Adrenal gland (tissue), 5 donors: Measurements from ENCODE around the gene ME1.

Experiments
- POLR2A ChIP-seq, 2 donors: fragments of 450-650 bp; IDR thresholded peaks; one replicate each; pipeline ENCODE4 v1.6.1; 2017; ENCODE audit warnings: antibody characterized with exemption in 2 of 2, mild to moderate bottlenecking in 2 of 2, moderate library complexity in 1 of 2
- TF ChIP-seq, protein P1 (sequence below), 6 experiments: fragments of 450-650 bp in 4 of 6; fragments of 200-600 bp in 2 of 6; sonication (generic) in 1 of 6; IDR thresholded peaks; 1 replicate in 5 of 6; 2 replicates in 1 of 6; pipeline versions ENCODE4 v1.5.1 to v1.8.0; 2016 to 2021; ENCODE audit warnings: antibody characterized with exemption in 6 of 6, mild to moderate bottlenecking in 2 of 6, moderate library complexity in 1 of 6
- donor health status: DM: no; HTN: no; CAD: no.

DNA sequence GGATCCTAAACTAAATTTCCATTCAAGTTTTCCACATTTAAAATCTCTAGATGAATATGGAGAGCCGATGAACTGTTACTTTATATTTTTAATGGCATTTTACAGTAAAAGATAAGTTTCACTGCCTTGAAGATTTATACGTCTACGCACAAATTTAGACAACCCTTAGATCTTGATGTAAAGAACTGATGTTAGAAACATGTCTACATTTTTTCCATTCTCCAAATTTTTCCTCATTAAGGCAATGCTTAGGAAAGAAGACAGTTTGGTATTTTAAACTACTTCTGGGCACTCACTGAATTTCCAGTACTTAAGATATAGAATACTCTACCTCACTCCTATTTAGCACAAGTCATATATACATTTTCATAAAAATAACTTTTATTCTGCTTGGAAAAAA lies 45.4 kb downstream of the ME1 start:
- TF ChIP-seq POLR2A (IDR thresholded peaks at IDR 0.05): no peak
- TF ChIP-seq, protein P1, sequence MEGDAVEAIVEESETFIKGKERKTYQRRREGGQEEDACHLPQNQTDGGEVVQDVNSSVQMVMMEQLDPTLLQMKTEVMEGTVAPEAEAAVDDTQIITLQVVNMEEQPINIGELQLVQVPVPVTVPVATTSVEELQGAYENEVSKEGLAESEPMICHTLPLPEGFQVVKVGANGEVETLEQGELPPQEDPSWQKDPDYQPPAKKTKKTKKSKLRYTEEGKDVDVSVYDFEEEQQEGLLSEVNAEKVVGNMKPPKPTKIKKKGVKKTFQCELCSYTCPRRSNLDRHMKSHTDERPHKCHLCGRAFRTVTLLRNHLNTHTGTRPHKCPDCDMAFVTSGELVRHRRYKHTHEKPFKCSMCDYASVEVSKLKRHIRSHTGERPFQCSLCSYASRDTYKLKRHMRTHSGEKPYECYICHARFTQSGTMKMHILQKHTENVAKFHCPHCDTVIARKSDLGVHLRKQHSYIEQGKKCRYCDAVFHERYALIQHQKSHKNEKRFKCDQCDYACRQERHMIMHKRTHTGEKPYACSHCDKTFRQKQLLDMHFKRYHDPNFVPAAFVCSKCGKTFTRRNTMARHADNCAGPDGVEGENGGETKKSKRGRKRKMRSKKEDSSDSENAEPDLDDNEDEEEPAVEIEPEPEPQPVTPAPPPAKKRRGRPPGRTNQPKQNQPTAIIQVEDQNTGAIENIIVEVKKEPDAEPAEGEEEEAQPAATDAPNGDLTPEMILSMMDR (IDR thresholded peaks at IDR 0.05): no peak
